ENCODE measurements around the gene TXLNB.

Gene TXLNB

GRCh38 chr6:139291813-139292619, at the start of gene TXLNB:
TXLNB (minus strand) TSS chr6:139291998; CDS start chr6:139288899, 3,099 bp downstream.
- no peak for DNase-seq

GRCh38 chr6:139341060-139341459, 49.3 kb upstream of the TXLNB start:
- DNase-seq = no peak

- no peak for DNase-seq
Measured at GRCh38 chr6:139338795-139339194, 47.0 kb upstream of the TXLNB start.

- no peak for DNase-seq
Measured at GRCh38 chr6:139337830-139338229, 46.0 kb upstream of the TXLNB start.

GRCh38 chr6:139337001-139337400, 45.2 kb upstream of the TXLNB start:
- DNase-seq = no peak

- DNase-seq = peak; percentile 8
Measured at GRCh38 chr6:139336488-139336887, 44.7 kb upstream of the TXLNB start.

GRCh38 chr6:139335447-139336210, 43.8 kb upstream of the TXLNB start:
- no peak for DNase-seq

GRCh38 chr6:139334806-139335446, 43.1 kb upstream of the TXLNB start:
- no peak for DNase-seq

GRCh38 chr6:139330826-139331500, 39.2 kb upstream of the TXLNB start:
- DNase-seq = no peak

- DNase-seq = no peak
Measured at GRCh38 chr6:139330306-139330705, 38.5 kb upstream of the TXLNB start.

- DNase-seq = no peak
Measured at GRCh38 chr6:139329224-139329623, 37.4 kb upstream of the TXLNB start.

GRCh38 chr6:139327038-139327437, 35.2 kb upstream of the TXLNB start:
- DNase-seq = no peak

GRCh38 chr6:139325686-139326085, 33.9 kb upstream of the TXLNB start:
- no peak for DNase-seq

- DNase-seq = no peak
Measured at GRCh38 chr6:139325125-139325524, 33.3 kb upstream of the TXLNB start.

- no peak for DNase-seq
Measured at GRCh38 chr6:139324301-139324555, 32.4 kb upstream of the TXLNB start.

GRCh38 chr6:139323511-139324300, 31.9 kb upstream of the TXLNB start:
- DNase-seq = peak; percentile 59

- DNase-seq = no peak
Measured at GRCh38 chr6:139320081-139320480, 28.3 kb upstream of the TXLNB start.

- DNase-seq = no peak
Measured at GRCh38 chr6:139316622-139317317, 25.0 kb upstream of the TXLNB start.

GRCh38 chr6:139313784-139314545, 22.2 kb upstream of the TXLNB start:
- DNase-seq = no peak

GRCh38 chr6:139313229-139313628, 21.4 kb upstream of the TXLNB start:
- DNase-seq = no peak

- no peak for DNase-seq
Measured at GRCh38 chr6:139311831-139312230, 20.0 kb upstream of the TXLNB start.
